CD4-positive, alpha-beta T cell treated with Interleukin-17A for 4 hours (primary cell): ENCODE results near the gene NKX6-1.

Experiments
- DNase-seq: peaks from one replicate; pipeline ENCODE4 v3.0.0-alpha.2; 2020; ENCODE audit warnings: mixed read lengths

The NKX6-1 gene

DNA sequence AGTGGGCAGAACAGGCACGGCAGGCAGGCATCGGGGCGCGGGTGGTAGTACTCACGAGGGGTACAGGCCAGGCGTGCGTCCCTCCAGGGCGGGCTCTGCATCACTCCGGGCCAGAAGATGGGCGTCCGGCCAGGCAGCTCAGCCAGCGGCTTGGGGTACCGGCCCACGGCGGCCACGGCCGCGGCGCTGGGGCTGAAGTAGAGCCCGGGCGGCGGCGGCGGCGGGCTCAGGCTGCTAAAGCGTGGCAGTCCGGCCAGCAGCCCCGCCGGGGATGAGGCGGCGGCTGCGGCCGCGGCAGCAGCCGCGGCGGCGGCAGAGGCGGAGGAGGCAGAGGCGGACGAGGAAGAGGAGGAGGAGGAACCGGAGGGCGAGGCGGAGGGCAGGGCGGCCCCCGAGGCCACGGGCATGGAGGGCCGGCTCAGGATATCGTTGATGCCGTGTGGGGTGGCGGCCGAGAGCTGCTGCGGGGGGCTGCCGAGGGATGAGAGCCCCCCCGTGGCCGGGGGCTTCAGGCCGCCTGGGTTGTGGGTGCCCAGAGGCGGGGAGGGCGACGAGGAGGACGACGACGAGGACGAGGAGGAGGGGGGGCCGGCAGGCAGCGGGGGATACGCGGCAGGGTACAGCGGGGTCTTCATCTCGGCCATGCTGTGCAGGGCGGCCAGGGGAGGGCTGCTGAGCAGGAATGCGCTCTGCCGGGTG lies 1.4 kb downstream of the NKX6-1 start:
- no peak for DNase-seq

DNA sequence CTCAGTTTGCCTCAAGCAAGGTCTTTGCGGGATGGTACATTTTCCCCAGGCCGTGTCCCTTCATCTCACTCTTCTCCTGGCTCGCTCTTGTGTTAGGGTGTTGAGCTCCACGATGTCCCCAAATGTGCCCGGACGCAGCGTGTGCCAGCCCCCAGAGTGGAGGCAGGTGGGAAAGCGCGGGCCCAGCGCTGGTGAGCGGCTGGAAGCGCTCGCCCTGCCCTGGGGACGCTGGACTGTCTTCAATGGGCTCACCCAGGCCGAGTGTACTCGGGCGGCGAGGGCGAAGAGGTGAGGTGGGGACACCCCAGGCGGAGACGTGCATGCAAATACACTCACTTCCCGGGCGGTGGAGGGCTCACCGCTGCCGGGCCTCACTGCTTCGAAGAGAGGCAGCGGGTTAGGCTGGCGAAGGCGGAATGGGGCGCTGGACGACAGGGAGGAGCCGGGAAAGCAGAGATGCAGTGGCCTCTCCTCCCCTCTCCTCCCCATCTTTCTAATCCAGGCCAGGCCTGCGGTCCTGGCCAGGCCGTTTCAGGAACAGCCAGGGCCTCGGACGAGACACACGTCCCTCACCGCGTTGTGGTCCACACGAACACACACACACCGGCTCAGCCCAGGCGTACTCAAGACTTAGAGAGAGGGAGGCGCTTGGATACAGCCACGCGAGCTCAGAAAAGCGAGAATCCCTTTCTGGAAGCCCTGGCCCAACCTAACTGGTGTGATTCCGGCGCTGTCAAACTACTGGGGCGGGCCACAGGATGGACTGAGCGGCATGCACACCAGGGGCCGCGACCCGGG lies 2.2 kb downstream of the NKX6-1 start:
- DNase-seq: no peak

DNA sequence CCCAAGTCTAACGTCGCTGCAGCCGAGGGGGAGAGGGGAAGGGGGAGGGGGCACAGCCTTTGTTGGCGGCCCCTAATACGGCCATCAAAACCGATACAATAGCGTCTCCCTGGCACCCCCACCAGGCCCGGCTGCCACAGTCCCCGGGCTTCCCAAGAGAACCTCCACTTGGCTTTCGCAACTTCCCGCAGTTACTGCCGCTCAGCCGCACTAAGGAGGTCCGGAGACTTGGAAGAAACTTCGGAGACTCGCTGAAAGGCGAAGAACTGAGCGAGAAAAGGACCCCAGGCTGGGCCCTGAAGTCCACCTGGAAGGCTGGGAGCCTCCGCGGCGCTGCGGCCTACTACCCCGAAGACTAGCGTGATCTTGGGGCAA lies 2.8 kb downstream of the NKX6-1 start:
- DNase-seq: no peak

DNA sequence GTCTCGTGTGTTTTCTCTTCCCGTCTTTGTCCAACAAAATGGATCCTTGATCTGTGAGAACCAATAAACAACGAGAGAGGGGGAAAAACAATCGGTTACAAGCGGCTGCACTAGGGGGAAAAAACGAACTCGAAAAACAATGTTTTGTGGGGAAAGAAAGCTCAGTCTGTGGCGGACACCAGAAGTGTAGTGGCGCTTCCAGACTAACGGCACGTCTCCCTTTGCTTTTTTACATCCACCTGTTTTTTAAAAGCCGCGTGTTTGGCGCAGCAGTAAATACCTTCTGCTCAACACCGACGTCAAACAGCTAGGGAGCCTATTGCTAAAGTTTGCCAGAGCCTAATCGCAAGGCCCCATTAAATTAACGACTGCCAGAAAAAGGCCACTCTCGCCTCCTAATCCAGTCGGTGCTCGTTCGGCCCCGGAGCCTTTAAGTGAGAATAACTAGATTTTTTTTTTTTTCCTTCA lies 3.3 kb downstream of the NKX6-1 start:
- DNase-seq: no peak

DNA sequence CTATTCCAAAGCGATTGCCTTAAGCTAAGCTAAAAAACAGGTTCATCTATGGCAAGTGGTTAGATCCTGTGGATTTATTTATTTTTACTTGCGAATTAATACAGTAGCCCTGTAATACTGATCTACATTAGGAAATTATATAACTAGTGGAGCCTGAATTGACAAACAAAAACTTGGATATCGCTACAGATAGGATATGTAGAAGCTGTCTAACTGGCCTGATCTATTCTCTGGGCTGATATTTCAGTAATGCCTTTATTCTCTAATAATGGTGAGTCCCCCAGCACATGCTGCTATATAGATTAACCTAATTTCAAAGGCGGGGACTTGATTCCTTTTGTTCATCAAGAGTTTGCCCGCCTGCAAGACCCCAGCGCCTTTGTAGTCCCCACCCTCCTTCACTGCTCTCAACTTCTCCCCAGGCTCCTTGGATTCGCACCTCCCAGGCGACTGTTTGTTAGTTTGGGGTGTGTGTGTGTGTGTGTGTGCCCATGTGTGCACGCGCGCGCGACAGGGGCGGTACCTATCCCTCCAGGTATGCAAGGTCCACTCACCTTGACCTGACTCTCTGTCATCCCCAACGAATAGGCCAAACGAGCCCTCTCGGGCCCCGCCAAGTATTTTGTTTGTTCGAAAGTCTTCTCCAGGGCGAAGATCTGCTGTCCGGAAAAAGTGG lies 3.8 kb downstream of the NKX6-1 start:
- no peak for DNase-seq

DNA sequence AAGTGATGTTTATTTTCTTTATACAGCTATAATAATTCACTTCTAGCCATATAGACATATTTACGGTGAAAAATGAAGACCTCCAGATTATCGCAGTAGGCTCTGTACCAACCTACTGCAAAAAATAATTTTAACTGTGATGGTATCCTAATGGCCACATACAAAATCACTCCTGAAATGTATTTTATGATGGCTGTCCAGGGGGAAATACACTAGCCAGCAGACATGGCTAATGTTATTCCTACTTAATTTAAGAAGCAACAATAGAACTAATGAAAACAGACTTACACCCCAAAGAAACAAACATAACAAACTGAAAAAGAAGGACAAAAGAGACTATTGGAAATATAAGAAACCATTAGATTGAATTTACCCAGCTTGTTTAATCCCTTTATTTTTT lies 4.6 kb downstream of the NKX6-1 start:
- DNase-seq: no peak

DNA sequence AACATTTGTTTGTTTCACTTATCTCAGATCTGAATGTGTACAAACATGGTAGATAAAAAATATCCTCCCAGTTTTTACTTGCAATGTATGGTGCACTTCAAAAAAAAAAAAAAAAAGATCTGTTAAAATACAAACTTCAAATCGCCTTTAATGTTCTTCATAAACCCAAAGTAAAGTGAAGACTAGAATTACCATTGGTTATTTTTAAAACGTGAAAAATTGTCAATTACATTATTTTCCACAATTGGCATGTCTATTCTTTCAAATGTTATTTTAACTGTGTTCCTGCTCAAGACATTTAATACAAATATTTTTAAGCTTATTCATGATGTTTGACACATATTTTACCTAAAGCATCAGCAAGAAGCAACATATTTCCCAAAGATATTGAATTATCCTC lies 5.0 kb downstream of the NKX6-1 start:
- DNase-seq: no peak

DNA sequence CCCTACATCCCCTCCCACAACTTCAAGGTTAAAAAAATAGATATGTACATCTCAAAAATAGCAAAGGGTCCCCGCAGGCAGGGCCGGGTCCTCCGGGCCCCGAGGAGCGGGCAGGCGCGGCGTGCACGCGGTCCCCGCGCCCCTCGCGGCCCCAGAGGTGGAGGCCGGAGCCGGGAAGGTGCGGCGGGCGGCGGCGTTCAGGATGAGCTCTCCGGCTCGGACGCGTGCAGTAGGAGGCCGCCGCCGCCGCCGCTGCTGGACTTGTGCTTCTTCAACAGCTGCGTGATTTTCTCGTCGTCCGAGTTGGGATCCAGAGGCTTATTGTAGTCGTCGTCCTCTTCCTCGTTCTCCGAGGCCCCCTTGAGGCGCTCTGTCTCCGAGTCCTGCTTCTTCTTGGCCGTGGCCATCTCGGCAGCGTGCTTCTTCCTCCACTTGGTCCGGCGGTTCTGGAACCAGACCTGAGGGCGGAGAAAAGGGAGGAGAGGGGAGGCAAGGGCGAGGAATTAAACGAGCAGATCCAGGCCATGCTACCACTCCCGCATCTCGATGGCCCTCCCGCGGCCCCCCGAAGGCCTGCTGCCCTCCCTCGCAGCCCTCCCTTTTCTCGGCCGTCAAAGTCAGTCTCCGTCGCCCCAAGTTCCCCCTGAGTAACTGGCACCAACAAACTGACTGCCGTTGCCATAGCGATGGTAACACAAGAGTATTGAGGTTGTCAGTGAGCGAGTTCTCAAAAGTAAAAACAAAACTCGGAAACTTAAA lies 5.8 kb downstream of the NKX6-1 start:
- DNase-seq: no peak

DNA sequence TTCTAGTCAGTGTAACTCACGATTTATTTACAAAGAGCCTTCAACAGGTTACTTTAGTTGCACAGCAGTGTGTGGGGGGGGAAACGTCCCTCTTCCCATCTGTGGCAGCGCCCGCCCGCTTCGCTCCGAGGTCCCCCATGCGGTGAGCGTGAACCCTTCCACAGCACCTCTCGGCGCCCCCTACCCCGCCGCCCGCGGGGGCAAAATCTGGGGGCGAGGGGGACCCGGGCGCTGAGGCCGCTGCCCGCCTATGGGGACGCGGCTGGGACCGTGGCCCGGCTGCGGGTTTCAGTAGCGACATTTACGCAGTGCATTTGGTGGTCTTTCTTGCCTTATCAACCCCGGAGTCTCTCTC lies 6.4 kb downstream of the NKX6-1 start:
- no peak for DNase-seq

DNA sequence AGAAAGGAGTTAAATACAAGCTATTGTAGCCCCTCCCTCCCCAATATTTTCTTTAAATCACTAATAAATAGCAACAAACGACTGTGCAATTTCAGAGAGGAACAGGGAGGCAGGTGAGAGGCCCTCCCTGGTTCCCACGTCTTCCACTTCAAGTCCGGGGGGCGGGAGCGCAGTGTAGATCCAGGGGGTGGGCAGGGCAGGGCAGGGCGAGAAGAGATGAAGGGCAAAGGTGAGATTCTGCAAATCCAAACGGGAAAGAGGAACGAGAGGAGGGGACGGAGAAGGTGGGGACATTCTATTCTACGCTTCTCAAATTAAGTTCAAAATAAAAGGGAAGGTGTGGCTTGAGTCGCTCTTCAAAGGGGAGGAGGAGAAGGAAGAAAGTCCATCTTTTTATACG lies 6.8 kb downstream of the NKX6-1 start:
- no peak for DNase-seq

DNA sequence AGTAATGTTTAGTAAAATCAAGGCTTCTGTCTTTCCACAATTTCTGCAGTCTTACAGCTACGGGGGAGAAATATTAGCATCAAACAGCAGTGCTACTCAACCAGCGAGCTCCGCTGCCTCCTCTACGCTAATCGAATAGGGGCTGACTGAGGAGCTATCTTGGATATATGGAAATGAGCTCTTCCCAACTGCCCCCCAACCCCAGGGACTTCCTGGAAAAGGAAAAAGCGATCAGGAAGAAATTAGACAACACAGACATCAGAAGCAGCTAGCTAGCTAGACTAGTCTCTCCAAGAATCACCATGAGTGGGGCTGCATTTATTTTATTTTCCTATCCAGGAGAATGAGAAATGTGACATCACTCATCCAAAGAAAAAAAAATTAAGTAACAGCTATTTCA lies 7.6 kb downstream of the NKX6-1 start:
- no peak for DNase-seq

DNA sequence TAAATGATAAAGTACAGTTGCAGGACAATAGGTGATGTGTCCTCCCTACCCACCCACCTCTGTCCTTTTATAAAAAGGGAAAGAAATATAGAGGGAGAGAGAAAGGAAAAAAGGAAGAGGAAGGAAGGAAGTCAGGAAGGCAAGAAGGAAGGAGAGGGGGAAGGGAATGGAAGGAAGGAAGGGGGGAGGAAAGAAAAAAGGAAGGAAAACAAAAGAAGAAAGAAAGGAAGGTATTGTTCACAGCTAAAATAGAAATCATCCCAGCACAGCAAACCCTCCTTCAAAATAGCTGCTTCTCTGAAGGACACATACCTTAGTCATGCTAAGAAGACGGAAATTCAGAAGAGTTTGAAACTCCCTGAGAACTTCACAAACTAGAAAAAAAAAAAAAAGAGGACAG lies 8.4 kb downstream of the NKX6-1 start:
- DNase-seq: no peak

DNA sequence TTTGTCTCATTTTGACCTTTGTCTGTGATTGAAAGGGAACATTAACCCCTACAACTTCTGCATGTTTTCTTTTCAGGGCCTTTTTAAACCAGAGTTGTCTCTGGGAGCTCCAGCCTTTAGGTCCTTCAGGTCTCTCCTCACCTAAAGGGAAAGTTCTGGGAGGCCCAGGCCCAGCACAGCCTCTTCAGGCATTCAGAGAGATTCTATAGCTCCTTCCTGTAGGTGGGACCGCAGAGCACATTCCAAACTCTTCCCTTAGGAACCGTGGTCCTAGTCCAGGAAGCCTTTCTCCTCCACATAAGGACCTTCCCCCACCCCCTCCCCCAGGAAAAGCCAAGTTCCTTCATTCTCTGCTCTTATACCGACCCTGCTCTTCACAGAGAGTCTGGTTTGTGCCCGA lies 14.9 kb downstream of the NKX6-1 start:
- DNase-seq: no peak

DNA sequence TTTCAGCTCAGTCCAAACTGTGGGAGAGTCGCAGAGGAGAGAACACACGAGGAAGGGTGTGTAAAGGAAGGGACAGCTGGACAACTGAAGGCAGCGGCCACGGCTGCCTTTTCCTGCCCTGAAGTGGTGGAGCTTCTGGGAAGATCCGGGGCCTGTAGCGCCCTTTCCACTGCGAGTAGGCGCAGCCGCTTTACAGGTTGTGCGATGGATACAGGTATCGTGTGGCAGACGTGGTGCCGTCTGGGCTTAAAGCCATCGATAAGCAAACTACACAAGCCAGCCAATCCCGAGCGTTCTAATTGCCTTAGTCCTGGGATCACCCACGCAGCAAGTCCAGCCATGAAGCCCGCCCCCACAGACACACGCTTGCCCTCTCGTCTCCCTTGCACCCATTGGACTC lies 15.4 kb downstream of the NKX6-1 start:
- DNase-seq: no peak

DNA sequence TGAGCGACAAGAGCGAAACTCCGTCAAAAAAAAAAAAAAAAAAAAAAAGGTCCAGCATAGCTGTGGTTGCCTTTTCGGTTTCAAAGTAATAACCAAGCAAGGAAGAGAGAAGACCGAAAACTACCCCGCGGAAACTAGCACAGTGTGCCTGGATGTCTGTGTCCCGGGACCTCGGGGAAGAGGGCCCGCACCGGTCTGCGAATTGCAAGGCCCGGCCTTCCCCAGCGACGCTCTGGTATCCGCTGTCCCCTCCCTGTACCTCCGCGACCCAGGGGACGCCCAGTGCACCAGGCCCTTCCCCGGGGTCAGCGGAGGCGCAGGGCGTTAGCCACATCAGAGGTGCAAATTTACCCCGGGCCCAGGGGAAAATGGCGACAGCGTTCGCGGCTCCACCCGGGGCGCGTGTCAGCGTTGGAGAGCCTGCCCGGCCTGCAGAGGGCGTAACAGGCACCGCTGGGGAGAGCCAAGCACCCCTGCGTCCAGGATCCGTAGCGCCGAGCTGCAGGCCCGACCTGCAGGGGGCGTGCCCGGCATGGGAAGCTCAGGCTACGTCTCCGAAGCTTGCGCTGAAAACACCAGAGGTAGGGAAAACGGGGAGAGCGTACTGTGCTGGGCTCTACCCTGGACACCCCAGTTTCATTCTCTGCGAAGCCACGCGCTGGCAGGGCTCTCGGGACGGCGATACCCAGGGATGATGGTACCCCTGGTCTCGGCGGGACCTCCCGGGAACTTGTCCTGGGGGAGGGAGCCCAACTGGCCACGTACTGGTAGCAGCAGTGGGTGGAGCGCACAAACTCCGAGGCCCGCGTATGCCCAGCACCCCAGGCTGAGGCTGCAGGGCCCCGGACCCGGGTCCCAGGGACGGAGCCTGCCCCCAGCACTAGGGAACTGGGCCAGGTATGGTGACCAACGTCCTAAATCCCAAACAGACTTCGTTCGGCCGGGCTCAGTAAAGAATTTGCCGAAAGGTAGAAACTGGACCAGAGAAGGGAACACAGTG lies 16.2 kb downstream of the NKX6-1 start:
- no peak for DNase-seq

DNA sequence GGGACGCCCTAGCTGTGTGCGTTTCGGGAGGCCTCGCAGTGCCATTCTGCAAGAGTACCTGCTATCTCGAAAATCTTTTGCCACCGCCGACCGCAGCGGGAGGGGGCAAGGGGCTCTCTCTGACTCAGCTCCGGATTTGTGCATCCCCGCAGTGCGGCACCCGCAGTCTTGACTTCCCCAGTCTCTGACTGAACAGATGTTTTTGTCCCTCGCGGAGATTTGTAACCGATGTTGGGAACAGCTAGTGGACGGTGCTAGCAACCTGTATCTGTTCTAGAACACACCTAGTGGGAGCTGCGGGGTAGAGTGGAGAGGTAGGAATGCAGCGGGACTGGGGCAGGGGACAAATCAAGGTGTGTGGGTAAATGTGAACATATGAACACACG lies 17.2 kb downstream of the NKX6-1 start:
- DNase-seq: no peak

DNA sequence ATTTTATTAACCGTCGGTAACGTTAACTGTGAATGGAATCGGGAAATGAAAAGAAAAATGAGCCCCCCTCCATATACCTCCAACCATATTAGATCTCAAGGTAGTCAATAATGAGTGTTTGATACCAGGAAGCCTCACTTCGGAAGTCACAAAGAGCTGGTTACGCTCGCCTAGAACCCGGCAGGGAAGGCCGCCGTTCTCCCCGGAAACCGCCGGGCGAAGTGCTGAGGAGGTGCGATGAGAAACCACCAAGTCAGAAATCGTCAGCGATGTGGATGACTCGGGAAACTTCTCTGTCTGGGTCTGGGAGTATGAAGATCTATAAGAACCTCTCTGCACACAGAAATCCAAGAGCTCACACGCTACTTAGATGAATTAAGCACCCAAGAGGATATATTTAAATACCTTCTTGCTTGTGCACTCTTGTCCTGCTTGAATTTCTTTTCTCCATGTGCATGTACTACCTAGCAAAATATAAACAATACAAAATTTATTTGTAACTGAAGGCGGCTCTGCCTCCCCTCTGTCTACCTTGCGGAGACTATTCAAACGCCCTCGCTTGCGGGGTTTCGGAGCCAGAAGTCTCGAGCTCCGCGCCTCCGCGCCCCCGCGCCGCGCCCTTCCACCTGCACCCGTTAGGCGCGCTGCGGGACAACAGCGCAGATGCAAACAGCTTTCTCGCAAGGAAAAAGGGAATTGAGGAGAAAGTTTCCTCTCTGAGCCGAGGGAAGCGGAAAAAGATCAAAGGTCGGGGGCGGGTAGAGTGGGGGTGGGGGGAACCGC lies 17.8 kb downstream of the NKX6-1 start:
- no peak for DNase-seq

DNA sequence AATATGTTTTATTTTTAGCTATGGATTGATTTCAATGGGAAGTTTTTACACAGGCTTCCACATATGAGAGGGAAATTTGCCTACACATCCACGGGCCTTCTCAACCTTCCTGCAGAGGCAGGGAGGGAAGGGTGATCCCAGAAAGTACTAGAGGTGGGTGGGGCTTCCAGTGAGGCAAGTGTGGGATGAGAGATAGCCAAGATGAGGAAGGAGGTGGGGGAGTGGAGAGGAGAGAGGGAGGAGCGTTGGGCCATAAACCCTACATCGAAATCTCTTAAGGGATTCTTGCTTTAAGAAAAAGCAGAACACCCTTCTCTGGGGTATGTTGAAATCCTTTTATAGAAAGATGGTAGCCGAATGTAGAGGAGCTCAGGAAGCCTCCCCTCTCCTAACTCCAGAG lies 19.0 kb downstream of the NKX6-1 start:
- no peak for DNase-seq

DNA sequence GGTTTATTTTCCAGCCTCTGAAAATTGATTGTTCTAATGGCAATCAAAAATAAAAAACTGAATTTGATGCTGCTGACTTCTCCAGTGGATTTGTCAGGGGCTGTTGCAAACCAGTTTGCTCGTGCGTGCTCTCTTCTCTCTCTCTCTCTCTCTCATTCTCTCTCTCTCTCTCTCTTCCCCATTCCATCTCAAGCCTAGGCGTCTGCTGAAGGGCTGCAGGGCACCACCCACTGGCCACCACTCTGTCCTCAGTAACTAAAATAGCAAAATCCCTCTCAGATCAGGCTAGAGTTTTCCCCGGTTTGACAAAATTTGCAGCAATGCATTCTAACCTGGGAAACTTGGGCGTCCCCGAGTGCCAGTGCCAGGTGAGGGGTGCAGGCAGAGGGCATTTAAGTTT lies 19.4 kb downstream of the NKX6-1 start:
- DNase-seq: no peak

DNA sequence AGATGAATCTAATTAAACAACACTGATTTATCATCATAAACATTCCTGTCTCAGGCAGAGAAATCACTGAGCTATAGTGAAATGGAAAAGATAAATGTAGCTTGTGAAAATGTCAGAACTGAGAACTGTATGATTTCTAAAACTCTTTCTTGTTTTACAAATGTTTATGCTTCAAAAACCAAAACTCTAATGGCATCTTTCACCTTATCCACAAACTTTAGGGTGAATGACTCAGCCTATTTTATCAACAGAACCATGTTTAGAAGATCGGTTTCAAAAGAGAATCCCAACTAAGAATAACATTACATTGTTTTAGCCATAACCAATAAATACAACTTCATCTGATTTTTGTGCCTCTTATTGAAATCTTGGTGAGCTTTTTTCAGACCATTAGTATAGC lies 21.4 kb downstream of the NKX6-1 start:
- DNase-seq: no peak

DNA sequence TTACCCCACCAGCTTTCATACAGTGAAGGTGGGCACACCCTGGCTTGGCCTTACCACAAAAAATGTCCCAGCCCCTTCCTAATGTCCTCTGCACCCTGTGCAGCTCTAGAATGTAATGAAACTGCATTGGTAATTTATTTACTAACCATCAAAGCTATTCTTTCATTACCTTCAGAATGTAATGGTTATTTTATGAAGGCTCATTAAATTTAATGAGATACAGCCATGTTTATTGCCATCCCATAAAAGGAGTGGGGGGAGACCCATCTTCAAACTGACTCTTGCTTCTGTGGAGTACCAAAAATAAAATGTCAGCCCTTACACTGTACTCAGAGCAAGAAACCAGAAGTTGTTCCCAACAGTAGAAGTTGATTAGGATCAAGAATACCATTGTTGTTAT lies 25.0 kb downstream of the NKX6-1 start:
- DNase-seq: no peak
